Activated T-cell treated with anti-CD3 and anti-CD28 coated beads for 4 hours (primary cell): ENCODE measurements around the gene DTX3L.
"Not testable (repeated sequence)": the region's sequence is repeated elsewhere in the genome, so short reads cannot be mapped to it uniquely, and the experiment has no call there.

Experiments
- DNase-seq: peaks from one replicate; pipeline ENCODE4 v3.0.0-alpha.2; 2020

Gene DTX3L

GRCh38 chr3:122562923-122563716, 1.0 kb upstream of the DTX3L start:
- DNase-seq = no peak

GRCh38 chr3:122563717-122564025, 467 bp upstream of the DTX3L start:
- DNase-seq = no peak

- DNase-seq = not testable (repeated sequence)
Measured at GRCh38 chr3:122568131-122568530, 4.0 kb downstream of the DTX3L start.

- no peak for DNase-seq
Measured at GRCh38 chr3:122568755-122569154, 4.6 kb downstream of the DTX3L start.

GRCh38 chr3:122572940-122573412, 8.8 kb downstream of the DTX3L start:
- no peak for DNase-seq

- DNase-seq = no peak
Measured at GRCh38 chr3:122576174-122576940, 12.2 kb downstream of the DTX3L start.

GRCh38 chr3:122577409-122578031, 13.4 kb downstream of the DTX3L start, which contains the start of gene PARP15:
Gene PARP15, plus strand, starts transcription at chr3:122577650. Its CDS starts 18 bp downstream, at chr3:122577668.
- no peak for DNase-seq

GRCh38 chr3:122578069-122578740, 14.1 kb downstream of the DTX3L start:
- no peak for DNase-seq

GRCh38 chr3:122580470-122580869, 16.3 kb downstream of the DTX3L start:
- no peak for DNase-seq

GRCh38 chr3:122581622-122582021, 17.5 kb downstream of the DTX3L start:
- DNase-seq = no peak

GRCh38 chr3:122582390-122582789, 18.3 kb downstream of the DTX3L start:
- DNase-seq = no peak

- DNase-seq = no peak
Measured at GRCh38 chr3:122586098-122586497, 22.0 kb downstream of the DTX3L start.

GRCh38 chr3:122586773-122587485, 22.8 kb downstream of the DTX3L start:
- DNase-seq = no peak

- no peak for DNase-seq
Measured at GRCh38 chr3:122587572-122587971, 23.4 kb downstream of the DTX3L start.

- no peak for DNase-seq
Measured at GRCh38 chr3:122589297-122589696, 25.2 kb downstream of the DTX3L start.

GRCh38 chr3:122590610-122591009, 26.5 kb downstream of the DTX3L start:
- DNase-seq = no peak

GRCh38 chr3:122594025-122594424, 29.9 kb downstream of the DTX3L start:
- DNase-seq = no peak

- DNase-seq = no peak
Measured at GRCh38 chr3:122598151-122598550, 34.0 kb downstream of the DTX3L start.

GRCh38 chr3:122598556-122598955, 34.4 kb downstream of the DTX3L start:
- DNase-seq = no peak

- DNase-seq = no peak
Measured at GRCh38 chr3:122602011-122602710, 38.0 kb downstream of the DTX3L start.

GRCh38 chr3:122603056-122603455, 38.9 kb downstream of the DTX3L start:
- DNase-seq = no peak

- no peak for DNase-seq
Measured at GRCh38 chr3:122606330-122606729, 42.2 kb downstream of the DTX3L start.
